Measurements from ENCODE around the gene HRAS.
"Not testable (repeated sequence)": the region's sequence is repeated elsewhere in the genome, so short reads cannot be mapped to it uniquely, and the experiment has no call there.

Gene HRAS

GRCh38 chr11:532986-533585 lies 2.3 kb downstream of the HRAS start:
- no peak for DNase-seq (ENCODE audit: low read depth)

- DNase-seq (ENCODE audit: low read depth): no peak
Observed at GRCh38 chr11:532527-532985, 2.8 kb downstream of the HRAS start.

- DNase-seq (ENCODE audit: low read depth): no peak
Observed at GRCh38 chr11:531919-532526, 3.4 kb downstream of the HRAS start.

- no peak for DNase-seq (ENCODE audit: low read depth)
Observed at GRCh38 chr11:530960-531831, 4.2 kb downstream of the HRAS start.

- DNase-seq (ENCODE audit: low read depth): no peak
Observed at GRCh38 chr11:529728-530411, 5.5 kb downstream of the HRAS start.

- DNase-seq (ENCODE audit: low read depth): no peak
Observed at GRCh38 chr11:528815-529727, 6.3 kb downstream of the HRAS start.

GRCh38 chr11:528166-528814 lies 7.1 kb downstream of the HRAS start:
- DNase-seq (ENCODE audit: low read depth): no peak

- DNase-seq (ENCODE audit: low read depth): no peak
Observed at GRCh38 chr11:526192-526591, 9.2 kb downstream of the HRAS start.

- no peak for DNase-seq (ENCODE audit: low read depth)
Observed at GRCh38 chr11:521177-521688, 14.1 kb downstream of the HRAS start.

GRCh38 chr11:520428-521176 lies 14.8 kb downstream of the HRAS start:
- no peak for DNase-seq (ENCODE audit: low read depth)

GRCh38 chr11:518463-519202 lies 16.7 kb downstream of the HRAS start:
- DNase-seq (ENCODE audit: low read depth): peak; percentile 85

- not testable (repeated sequence) for DNase-seq (ENCODE audit: low read depth)
Observed at GRCh38 chr11:516918-517685, 18.3 kb downstream of the HRAS start.

- DNase-seq (ENCODE audit: low read depth): no peak
Observed at GRCh38 chr11:516400-516799, 19.0 kb downstream of the HRAS start.

- DNase-seq (ENCODE audit: low read depth): no peak
Observed at GRCh38 chr11:515131-515530, 20.2 kb downstream of the HRAS start.

GRCh38 chr11:514606-515005 lies 20.8 kb downstream of the HRAS start:
- no peak for DNase-seq (ENCODE audit: low read depth)

GRCh38 chr11:512761-513595 lies 22.4 kb downstream of the HRAS start:
- DNase-seq (ENCODE audit: low read depth): no peak

- DNase-seq (ENCODE audit: low read depth): no peak
Observed at GRCh38 chr11:508956-509355, 26.4 kb downstream of the HRAS start.
